Heart left ventricle (tissue), 16 donors: ENCODE data around the gene TBX5. TPM values are rescaled to one million over a fixed set of nuclear protein-coding genes. Genes with fewer than 3 reads are reported as not detected.

Source experiments
- ATAC-seq, 4 donors: fragments of 200-7000 bp; cut with Tn5 transposase; one replicate each; pipeline ENCODE4 v1.9.1; 2020 to 2022; ENCODE audit warnings: moderate library complexity in 4 of 4, mild to moderate bottlenecking in 3 of 4, moderate number of reproducible peaks in 1 of 4
- DNase-seq, 5 donors: peaks; one replicate each; pipeline ENCODE4 v3.0.0-alpha.2; 2020
- H3K27ac ChIP-seq, 12 donors: fragments of 200-600 bp; sonication (generic) in 4 of 12; one replicate each; pipeline versions ENCODE4 v1.5.0 to v1.8.0; 2016 to 2022; ENCODE audit warnings: mild to moderate bottlenecking in 2 of 12
- H3K27me3 ChIP-seq, 9 donors: fragments of 200-600 bp; sonication (generic) in 2 of 9; one replicate each; pipeline versions ENCODE4 v1.5.1 to v1.8.0; 2016 to 2022; ENCODE audit warnings: mild to moderate bottlenecking in 3 of 9
- H3K36me3 ChIP-seq, 9 donors: fragments of 200-600 bp; sonication (generic) in 2 of 9; one replicate each; pipeline versions ENCODE4 v1.5.0 to v1.8.0; 2018 to 2022; ENCODE audit warnings: mild to moderate bottlenecking in 2 of 9
- H3K4me1 ChIP-seq, 12 donors: fragments of 200-600 bp; sonication (generic) in 4 of 12; one replicate each; pipeline versions ENCODE4 v1.5.0 to v1.8.0; 2016 to 2022; ENCODE audit warnings: mild to moderate bottlenecking in 3 of 12
- H3K4me3 ChIP-seq, 12 donors: fragments of 200-600 bp; sonication (generic) in 4 of 12; one replicate each; pipeline versions ENCODE4 v1.5.0 to v1.8.0; 2017 to 2022; ENCODE audit warnings: mild to moderate bottlenecking in 9 of 12, moderate library complexity in 4 of 12
- H3K9me3 ChIP-seq, 12 donors: fragments of 200-600 bp; sonication (generic) in 4 of 12; one replicate each; pipeline versions ENCODE4 v1.5.0 to v1.8.0; 2016 to 2022; ENCODE audit warnings: mild to moderate bottlenecking in 1 of 12
- CTCF ChIP-seq, 12 donors: fragments of 200-600 bp; sonication (generic) in 4 of 12; IDR thresholded peaks; one replicate each; pipeline versions ENCODE4 v1.5.0 to v1.8.0; 2018 to 2022; ENCODE audit warnings: antibody characterized with exemption in 12 of 12, mild to moderate bottlenecking in 5 of 12
- POLR2A ChIP-seq, 2 donors: fragments of 450-650 bp; IDR thresholded peaks; one replicate each; pipeline ENCODE4 v1.6.1; 2017; ENCODE audit warnings: antibody characterized with exemption in 2 of 2, mild to moderate bottlenecking in 2 of 2, moderate library complexity in 2 of 2
- WGBS, 4 donors: extraction: QIAGEN DNeasy Blood & Tissue Kit in 2 of 4; methylation state at CpG; one replicate each; pipeline versions ENCODE4 v1.1.5 to v1.1.7; 2013 to 2018; 5-methylcytosine and 5-hydroxymethylcytosine counted together
- intact Hi-C, 10 donors: fragments of 100-400 bp; cut with DNase I; formaldehyde crosslinking; loops; one replicate each; pipeline versions ENCODE4 v1.11.1 to v1.14.2; 2022
- polyA plus RNA-seq, 2 donors: library from polyadenylated mRNA; stranded (reverse); fragments of 200-250 nt; gene quantifications; one replicate each; pipeline ENCODE4 v1.2.3, GENCODE V29; 2013
- total RNA-seq, 9 donors: library from RNA; depleted of rRNA in 2 of 9; stranded (reverse); fragments of >200 nt in 2 of 9; fragmentation: NEBNext Ultra II Directional in 3 of 9; extraction: Animal tissue kit (Norgen Biotek cat#: 25700) in 3 of 9; gene quantifications; one replicate each; pipeline versions ENCODE4 v1.1.0 to v1.2.4, GENCODE V29; 2016 to 2023
- donor health status: ischemic (EF 13 %, LVEDD 7.1; RV severe dilation, severe dysfunction).
- donor health status: healthy with polysubstance abuse.
- donor health status: DM: no; HTN: yes; CAD: no.
- donor health status: DM: no; HTN: no; CAD: no.
- donor health status: ischemic (EF 25% LVEDD 6.9; RV normal size, moderate dysfunction).
- donor health status: ischemic (EF 25% LVEDD 5.7; RV mildly dilated, moderate dysfunction).
- donor health status: healthy.
- donor health status: DM: yes; HTN: yes; CAD: no.
- donor health status: ischemic (EF 35%, LVEDD 5.7; RV mildly dilated, moderate dysfunction).
- donor health status: nonischemic (EF 11% LVEDD 7.7; RV severe dilation, severe dysfunction).
- donor health status: DM: yes; HTN: yes; CAD: no.
- donor health status: PGD.
- donor health status: ischemic (EF 29% LVEDD 5.4; RV normal size, mild dysfunction).
- donor health status: nonischemic (EF 23%, LVEDD 6.1; RV moderate dilation, normal function).

Gene TBX5
- total and polyA plus RNA-seq, 11 donors, result 8.1 to 74.5 (median 42.5) TPM

DNA sequence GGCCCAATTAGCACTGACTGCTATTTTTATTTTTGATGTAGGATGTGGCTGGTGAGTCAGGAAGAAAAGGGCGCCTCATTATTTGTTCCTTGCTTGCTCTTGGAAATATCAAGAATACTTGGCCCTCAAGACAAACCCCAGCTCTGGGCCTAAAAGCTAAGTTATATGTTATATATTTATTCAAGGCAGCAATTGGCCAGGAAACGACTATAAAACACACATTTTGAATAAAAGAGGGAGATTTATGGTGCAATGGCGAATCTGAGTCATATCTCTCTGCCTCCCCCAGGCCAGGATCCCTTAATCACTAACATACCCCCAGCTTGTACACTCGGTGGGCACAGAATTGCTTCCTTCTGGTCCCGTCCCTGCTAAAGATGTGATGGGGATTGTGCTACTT is 63.3 kb downstream of the TBX5 start:
- WGBS, 4 donors, result 60 to 83% (median 77%) methylated on average over 5 of the region's 5 CpGs
- intact Hi-C loops, result loop anchor here in 2 of 10 donors (10.0 kb wide), 2 partner anchors 132 to 168 kb away; no protein-coding TSS in a partner anchor

DNA sequence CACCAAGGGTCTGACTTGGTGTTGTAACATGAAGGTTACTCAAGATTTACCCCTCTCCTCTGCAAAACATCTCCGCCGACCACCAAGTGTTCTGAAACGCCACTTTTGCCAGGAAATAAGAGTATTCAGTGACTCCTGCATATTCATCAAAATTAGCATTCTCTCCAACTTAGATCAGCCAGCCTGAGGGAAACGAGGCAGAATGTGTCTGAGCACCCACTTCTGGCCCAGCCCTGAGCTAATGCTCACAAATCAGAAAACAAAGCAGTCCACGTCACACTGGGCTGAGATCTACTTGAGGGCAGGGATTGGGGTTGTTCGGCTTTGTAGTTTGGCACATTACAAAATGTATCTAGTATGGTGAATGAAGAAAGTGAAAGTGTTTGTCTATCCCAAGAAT is 64.3 kb downstream of the TBX5 start:
- intact Hi-C loops, result loop anchor here in 2 of 10 donors (10.0 kb wide), 2 partner anchors 133 to 167 kb away; no protein-coding TSS in a partner anchor

More for the DNA sequence above, 63.3 kb downstream of the TBX5 start:
- no peaks in the 10 kb centered on the region for H3K36me3 ChIP-seq
- ATAC-seq (no peak), DNase-seq (no peak)
- H3K27me3 ChIP-seq, result peaks cover 0 to 4% (median 0%) of the 10 kb centered on the region in 9 donors
- no peaks in the 10 kb centered on the region for H3K9me3 ChIP-seq
- no peak for TF ChIP-seq CTCF (IDR thresholded peaks at IDR 0.05)
- TF ChIP-seq POLR2A (IDR thresholded peaks at IDR 0.05), result no peak
- H3K4me3 ChIP-seq, result no peak overlapping the region
- no peak overlapping the region for H3K27ac ChIP-seq
- no peaks in the 10 kb centered on the region for H3K4me1 ChIP-seq

DNA sequence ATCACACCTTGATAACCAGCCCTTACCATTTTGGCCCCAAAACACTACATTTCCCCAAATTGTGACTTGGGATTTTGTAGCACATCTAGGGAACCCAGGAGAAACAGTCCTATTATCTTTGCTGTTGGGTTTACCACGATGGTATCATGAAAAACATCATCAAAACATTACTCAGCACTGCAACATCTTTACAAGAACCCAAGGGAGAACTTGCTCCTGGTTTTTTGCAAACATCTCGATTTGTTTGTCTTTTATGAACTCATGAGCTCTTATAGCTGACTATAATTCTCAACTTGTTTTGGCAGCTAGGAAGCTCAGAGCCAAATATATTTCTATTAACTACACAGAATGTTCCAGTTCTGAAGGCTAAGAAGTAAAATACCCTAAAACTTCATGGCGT is 65.7 kb downstream of the TBX5 start:
- peaks cover 0 to 4% (median 0%) of the 10 kb centered on the region in 9 donors for H3K27me3 ChIP-seq
- no peak overlapping the region for H3K4me3 ChIP-seq
- intact Hi-C loops, result loop anchor here in 2 of 10 donors (10.0 kb wide), 2 partner anchors 135 to 165 kb away; no protein-coding TSS in a partner anchor
- no peaks in the 10 kb centered on the region for H3K36me3 ChIP-seq
- no peak for TF ChIP-seq CTCF (IDR thresholded peaks at IDR 0.05)
- WGBS, 4 donors, result 75 to 84% (median 81%) methylated on average over 3 of the region's 3 CpGs
- no peak overlapping the region for H3K27ac ChIP-seq
- DNase-seq, result no peak
- ATAC-seq, result no peak
- H3K4me1 ChIP-seq, result peaks cover 0 to 4% (median 0%) of the 10 kb centered on the region in 12 donors
- H3K9me3 ChIP-seq, result no peaks in the 10 kb centered on the region

More for the DNA sequence above, 64.3 kb downstream of the TBX5 start:
- Histone ChIP-seq H3K27me3 (peaks cover 0 to 4% (median 0%) of the 10 kb centered on the region in 9 donors), H3K9me3 (no peaks in the 10 kb centered on the region), H3K4me3 (no peak overlapping the region), H3K4me1 (no peaks in the 10 kb centered on the region), H3K27ac (no peak overlapping the region), H3K36me3 (no peaks in the 10 kb centered on the region)
- 78 to 90% (median 84%) methylated on average over 6 of the region's 6 CpGs for WGBS, 4 donors
- DNase-seq, result no peak
- TF ChIP-seq CTCF (IDR thresholded peaks at IDR 0.05) (no peak), POLR2A (IDR thresholded peaks at IDR 0.05) (no peak)
- no peak for ATAC-seq

- ATAC-seq, result no peak
- no peak for TF ChIP-seq POLR2A (IDR thresholded peaks at IDR 0.05)
- no peak for TF ChIP-seq CTCF (IDR thresholded peaks at IDR 0.05)
- Histone ChIP-seq H3K27ac (no peak overlapping the region), H3K9me3 (no peaks in the 10 kb centered on the region), H3K4me3 (no peak overlapping the region), H3K36me3 (no peaks in the 10 kb centered on the region), H3K27me3 (peaks cover 0 to 4% (median 0%) of the 10 kb centered on the region in 9 donors), H3K4me1 (peaks cover 0 to 4% (median 0%) of the 10 kb centered on the region in 12 donors)
- no peak for DNase-seq
- WGBS, 4 donors, result 71 to 83% (median 78%) methylated on average over 2 of the region's 2 CpGs
- intact Hi-C loops, result loop anchor here in 2 of 10 donors (10.0 kb wide), 2 partner anchors 135 to 165 kb away; no protein-coding TSS in a partner anchor
Measured at GRCh38 chr12:114339626-114340025, 66.3 kb downstream of the TBX5 start.
